AG09319 (cell line): ENCODE data around the gene CCR7.
A peak's percentile ranks its signal among the peaks of the same experiment; 100 is the strongest.

Experiments
- DNase-seq: peaks from one replicate; pipeline ENCODE4 v3.0.0-alpha.2; 2010; ENCODE audit warnings: low read depth; ENCODE audit errors: extremely low read depth
- CTCF ChIP-seq: IDR thresholded peaks from 2 replicates; pipeline ENCODE4 v1.5.1; 2011; ENCODE audit warnings: low read depth, mild to moderate bottlenecking, inconsistent platforms, low read length, moderate library complexity

Gene CCR7

GRCh38 chr17:40526668-40527067 lies 38.6 kb downstream of the CCR7 start:
- DNase-seq, result no peak
- TF ChIP-seq CTCF, result peak; percentile 31

- no peak for TF ChIP-seq CTCF
- DNase-seq, result no peak
Measured at GRCh38 chr17:40525294-40525693, 40.0 kb downstream of the CCR7 start.

GRCh38 chr17:40524243-40524965 lies 40.9 kb downstream of the CCR7 start:
- no peak for DNase-seq
- no peak for TF ChIP-seq CTCF

- TF ChIP-seq CTCF, result no peak
- no peak for DNase-seq
Measured at GRCh38 chr17:40522961-40523310, 42.3 kb downstream of the CCR7 start.

- no peak for TF ChIP-seq CTCF
- DNase-seq, result no peak
Measured at GRCh38 chr17:40522250-40522960, 42.9 kb downstream of the CCR7 start.

GRCh38 chr17:40520991-40521453 lies 44.2 kb downstream of the CCR7 start:
- DNase-seq, result no peak
- no peak for TF ChIP-seq CTCF

GRCh38 chr17:40519089-40519775 lies 46.0 kb downstream of the CCR7 start:
- no peak for DNase-seq

More at GRCh38 chr17:40519089-40519775, 46.0 kb downstream of the CCR7 start:
- no peak for TF ChIP-seq CTCF
